ENCODE measurements around the gene CTF1. TPM values are rescaled to one million over a fixed set of nuclear protein-coding genes. Genes with fewer than 3 reads are reported as not detected.

CTF1 gene
- total RNA-seq, 3 donors from 2014 or later: 0.18 to 0.33 (median 0.28) TPM

- no peaks in the 10 kb centered on the region for H3K9me3 Mint-ChIP-seq
- H3K27me3 Mint-ChIP-seq (ENCODE audit: low read depth): no peaks in the 10 kb centered on the region
- DNase-seq: no peak
- peaks cover 15% of the 10 kb centered on the region for H3K36me3 Mint-ChIP-seq (ENCODE audit: insufficient read depth)
- H3K4me1 Mint-ChIP-seq (ENCODE audit: low read depth): peaks cover 21% of the 10 kb centered on the region
- no peak for ATAC-seq
- no peak overlapping the region for H3K4me3 Mint-ChIP-seq
Observed at GRCh38 chr16:30946671-30947540, 50.5 kb downstream of the CTF1 start.

- H3K4me1 Mint-ChIP-seq (ENCODE audit: low read depth): peaks cover 16% of the 10 kb centered on the region
- no peaks in the 10 kb centered on the region for H3K9me3 Mint-ChIP-seq
- H3K4me3 Mint-ChIP-seq: no peak overlapping the region
- ATAC-seq (no peak), DNase-seq (no peak)
- no peaks in the 10 kb centered on the region for H3K27me3 Mint-ChIP-seq (ENCODE audit: low read depth)
- H3K36me3 Mint-ChIP-seq (ENCODE audit: insufficient read depth): peaks cover 15% of the 10 kb centered on the region
Observed at GRCh38 chr16:30947541-30947858, 51.1 kb downstream of the CTF1 start.

- Mint-ChIP-seq H3K4me1 (ENCODE audit: low read depth) (peaks cover 12% of the 10 kb centered on the region), H3K4me3 (no peak overlapping the region), H3K9me3 (no peaks in the 10 kb centered on the region), H3K36me3 (ENCODE audit: insufficient read depth) (peaks cover 15% of the 10 kb centered on the region), H3K27me3 (ENCODE audit: low read depth) (no peaks in the 10 kb centered on the region)
- DNase-seq (no peak), ATAC-seq (no peak)
Observed at GRCh38 chr16:30947859-30948666, 51.6 kb downstream of the CTF1 start.

DNA sequence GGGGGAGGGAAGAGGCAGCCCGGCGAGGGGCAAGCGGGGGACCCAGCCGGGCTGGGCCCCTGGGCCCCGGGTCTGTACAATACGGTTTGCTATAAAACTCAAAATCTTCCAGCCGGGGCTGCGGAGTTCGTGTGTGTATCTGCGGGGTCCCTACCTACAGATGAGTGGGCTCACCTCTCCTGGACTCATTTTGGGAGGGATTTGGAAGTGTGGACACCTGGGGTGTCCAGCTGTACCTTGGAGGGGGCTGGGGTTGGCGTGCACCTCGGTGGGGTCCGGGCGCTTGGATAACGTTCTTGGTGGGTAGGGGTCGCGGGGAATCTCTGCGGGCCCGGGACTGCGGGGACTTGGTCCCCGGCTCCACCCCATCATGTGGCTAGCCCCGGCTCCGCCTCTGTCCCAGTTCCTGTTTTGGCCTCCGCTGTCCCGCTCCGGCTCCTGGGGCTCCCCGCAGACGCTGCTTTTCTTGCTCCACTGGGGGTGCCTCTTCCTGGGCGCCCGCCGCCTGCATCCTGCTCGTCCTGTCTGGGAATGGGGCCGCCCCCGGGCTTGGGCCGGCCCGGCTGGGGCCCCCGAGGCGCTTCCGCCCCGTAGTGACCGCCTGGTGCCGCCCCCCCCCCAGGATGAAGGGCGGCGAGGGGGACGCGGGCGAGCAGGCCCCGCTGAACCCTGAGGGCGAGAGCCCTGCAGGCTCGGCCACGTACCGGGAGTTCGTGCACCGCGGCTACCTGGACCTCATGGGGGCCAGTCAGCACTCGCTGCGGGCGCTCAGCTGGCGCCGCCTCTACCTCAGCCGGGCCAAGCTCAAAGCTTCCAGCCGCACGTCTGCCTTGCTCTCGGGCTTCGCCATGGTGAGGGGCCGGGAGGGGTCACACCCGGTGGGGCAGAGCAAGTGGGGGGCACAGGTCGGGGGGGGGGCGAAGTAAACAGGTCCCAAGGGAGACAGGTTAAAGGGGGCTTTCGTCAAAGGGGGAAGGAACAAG lies 52.5 kb downstream of the CTF1 start, which contains the start of gene ORAI3:
Gene ORAI3, plus strand, starts transcription at position 402 of the 983 bp plus-strand sequence. Its CDS starts 222 bp downstream, at position 624.
- no peaks in the 10 kb centered on the region for H3K9me3 Mint-ChIP-seq
- H3K4me1 Mint-ChIP-seq (ENCODE audit: low read depth): peaks cover 17% of the 10 kb centered on the region
- peaks cover 13% of the 10 kb centered on the region for H3K36me3 Mint-ChIP-seq (ENCODE audit: insufficient read depth)
- DNase-seq (peak; percentile 23), ATAC-seq (peak; percentile 62)
- peak within 1 kb of the TSS; percentile 82 for H3K4me3 Mint-ChIP-seq
- no peaks in the 10 kb centered on the region for H3K27me3 Mint-ChIP-seq (ENCODE audit: low read depth)

- Mint-ChIP-seq H3K27me3 (ENCODE audit: low read depth) (no peaks in the 10 kb centered on the region), H3K4me1 (ENCODE audit: low read depth) (peaks cover 17% of the 10 kb centered on the region), H3K4me3 (peak overlapping the region; percentile 82), H3K36me3 (ENCODE audit: insufficient read depth) (peaks cover 7% of the 10 kb centered on the region), H3K9me3 (no peaks in the 10 kb centered on the region)
- ATAC-seq (peak; percentile 27 to 44), DNase-seq (no peak)
Observed at GRCh38 chr16:30949650-30950515, 53.5 kb downstream of the CTF1 start.

DNA sequence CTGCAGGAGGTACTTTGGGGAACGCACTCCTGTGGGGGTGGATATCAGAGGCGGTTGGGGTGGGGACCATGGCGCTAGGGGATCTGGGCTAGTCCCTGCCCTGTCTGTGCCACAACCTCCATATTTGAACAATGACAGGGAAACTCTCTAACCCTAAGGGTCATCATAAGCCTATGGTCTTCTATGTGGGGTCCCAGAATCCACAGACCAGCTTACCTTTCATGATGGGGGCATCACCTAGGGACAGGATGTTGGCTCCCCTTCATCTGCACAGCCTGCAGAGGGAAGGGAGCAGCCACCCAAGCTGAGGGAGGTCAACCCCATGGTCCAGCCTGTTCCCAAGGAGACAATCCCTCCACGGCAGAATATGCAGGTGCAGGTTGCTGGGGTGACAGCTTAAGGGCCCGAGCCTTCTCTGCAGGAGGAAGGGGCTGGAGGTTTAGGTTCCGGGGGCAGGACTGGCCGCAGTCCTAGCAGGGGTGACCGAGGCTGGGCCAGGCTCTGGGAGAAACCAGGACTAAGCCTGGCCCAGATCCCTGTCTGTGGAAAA lies 54.2 kb downstream of the CTF1 start:
- DNase-seq: no peak
- H3K4me1 Mint-ChIP-seq (ENCODE audit: low read depth): peaks cover 17% of the 10 kb centered on the region

GRCh38 chr16:30951193-30951592 lies 54.8 kb downstream of the CTF1 start:
- no peak overlapping the region for H3K4me3 Mint-ChIP-seq
- no peak for ATAC-seq

More for the DNA sequence above, 54.2 kb downstream of the CTF1 start:
- no peaks in the 10 kb centered on the region for H3K9me3 Mint-ChIP-seq
- no peaks in the 10 kb centered on the region for H3K27me3 Mint-ChIP-seq (ENCODE audit: low read depth)
- H3K4me3 Mint-ChIP-seq: peak overlapping the region; percentile 82
- ATAC-seq: no peak
- peaks cover 7% of the 10 kb centered on the region for H3K36me3 Mint-ChIP-seq (ENCODE audit: insufficient read depth)

GRCh38 chr16:30951750-30952149 lies 55.3 kb downstream of the CTF1 start:
- DNase-seq: no peak
- Mint-ChIP-seq H3K4me3 (no peak overlapping the region), H3K4me1 (ENCODE audit: low read depth) (peaks cover 17% of the 10 kb centered on the region), H3K36me3 (ENCODE audit: insufficient read depth) (no peaks in the 10 kb centered on the region), H3K9me3 (no peaks in the 10 kb centered on the region), H3K27me3 (ENCODE audit: low read depth) (no peaks in the 10 kb centered on the region)
- ATAC-seq: no peak

More at GRCh38 chr16:30951193-30951592, 54.8 kb downstream of the CTF1 start:
- DNase-seq: no peak
- Mint-ChIP-seq H3K27me3 (ENCODE audit: low read depth) (no peaks in the 10 kb centered on the region), H3K36me3 (ENCODE audit: insufficient read depth) (peaks cover 3% of the 10 kb centered on the region), H3K4me1 (ENCODE audit: low read depth) (peaks cover 17% of the 10 kb centered on the region), H3K9me3 (no peaks in the 10 kb centered on the region)

DNA sequence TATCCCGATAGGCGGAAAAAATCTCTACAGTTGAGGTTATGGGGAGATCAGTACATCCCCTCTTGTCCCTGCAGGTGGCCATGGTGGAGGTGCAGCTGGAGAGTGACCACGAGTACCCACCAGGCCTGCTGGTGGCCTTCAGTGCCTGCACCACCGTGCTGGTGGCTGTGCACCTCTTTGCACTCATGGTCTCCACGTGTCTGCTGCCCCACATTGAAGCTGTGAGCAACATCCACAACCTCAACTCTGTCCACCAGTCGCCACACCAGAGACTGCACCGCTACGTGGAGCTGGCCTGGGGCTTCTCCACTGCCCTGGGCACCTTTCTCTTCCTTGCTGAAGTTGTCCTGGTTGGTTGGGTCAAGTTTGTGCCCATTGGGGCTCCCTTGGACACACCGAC lies 56.7 kb downstream of the CTF1 start:
- Mint-ChIP-seq H3K36me3 (ENCODE audit: insufficient read depth) (no peaks in the 10 kb centered on the region), H3K4me1 (ENCODE audit: low read depth) (peaks cover 17% of the 10 kb centered on the region), H3K9me3 (no peaks in the 10 kb centered on the region), H3K4me3 (no peak overlapping the region), H3K27me3 (ENCODE audit: low read depth) (no peaks in the 10 kb centered on the region)
- no peak for ATAC-seq
- DNase-seq: no peak

Other genes with a start within 250 kb of the CTF1 start
- 10 to 100 TPM; 65.1 to 85.3 (median 71.0) TPM for gene PRR14, start 245.7 kb upstream of the CTF1 start, total RNA-seq
- gene FBRS, start 238.2 kb upstream of the CTF1 start, total RNA-seq: 100 to 1,000 TPM; 132 to 158 (median 137) TPM
- gene SRCAP, start 197.4 kb upstream of the CTF1 start, total RNA-seq: 100 to 1,000 TPM in 1 of 3 donors, 10 to 100 TPM in 2; 86.3 to 100 (median 96.5) TPM
- gene PHKG2, start 148.2 kb upstream of the CTF1 start, total RNA-seq: 10 to 100 TPM; 31.1 to 34.5 (median 31.9) TPM
- 1 to 10 TPM; 2.8 to 4.7 (median 4.3) TPM for gene CFAP119, start 134.6 kb upstream of the CTF1 start, total RNA-seq
- gene RNF40, start 134.3 kb upstream of the CTF1 start, total RNA-seq: 100 to 1,000 TPM; 111 to 115 (median 113) TPM
- gene ZNF629, start 109.4 kb upstream of the CTF1 start, total RNA-seq: 1 to 10 TPM; 5.3 to 7.0 (median 7.0) TPM
- gene BCL7C, start 2.5 kb upstream of the CTF1 start, total RNA-seq: 10 to 100 TPM; 22.1 to 24.8 (median 23.7) TPM
- 10 to 100 TPM; 25.8 to 31.3 (median 30.8) TPM for gene FBXL19, start 27.0 kb downstream of the CTF1 start, total RNA-seq
- 1 to 10 TPM; 1.5 to 3.3 (median 2.8) TPM for gene ORAI3, start 52.5 kb downstream of the CTF1 start, total RNA-seq
- 10 to 100 TPM; 39.3 to 49.0 (median 40.5) TPM for gene SETD1A, start 61.1 kb downstream of the CTF1 start, total RNA-seq
- 1 to 10 TPM; 1.2 to 2.0 (median 1.3) TPM for gene HSD3B7, start 88.6 kb downstream of the CTF1 start, total RNA-seq
- under 1 TPM; 0.25 to 0.69 (median 0.43) TPM for gene STX1B, start 114.0 kb downstream of the CTF1 start, total RNA-seq
- gene STX4, start 136.9 kb downstream of the CTF1 start, total RNA-seq: 10 to 100 TPM; 53.1 to 81.7 (median 63.8) TPM
- gene ZNF668, start 177.6 kb downstream of the CTF1 start, total RNA-seq: 10 to 100 TPM; 18.1 to 19.4 (median 19.2) TPM
- gene ZNF646, start 177.8 kb downstream of the CTF1 start, total RNA-seq: 10 to 100 TPM; 22.3 to 26.1 (median 22.7) TPM
- gene PRSS53, start 192.3 kb downstream of the CTF1 start, total RNA-seq: 1 to 10 TPM; 4.6 to 5.6 (median 4.9) TPM
- 10 to 100 TPM; 62.8 to 63.8 (median 63.5) TPM for gene VKORC1, start 198.2 kb downstream of the CTF1 start, total RNA-seq
- 10 to 100 TPM; 41.9 to 46.5 (median 43.2) TPM for gene BCKDK, start 211.8 kb downstream of the CTF1 start, total RNA-seq
- gene KAT8, start 221.1 kb downstream of the CTF1 start, total RNA-seq: 10 to 100 TPM; 59.8 to 63.9 (median 61.9) TPM
- under 1 TPM; 0.11 to 0.58 (median 0.38) TPM for gene PRSS8, start 239.1 kb downstream of the CTF1 start, total RNA-seq